Astrocyte (in vitro differentiated cells and primary cell): ENCODE data around the gene CACNA2D4.

Experiments
- CTCF ChIP-seq: IDR thresholded peaks from 2 replicates; pipeline ENCODE4 v1.5.1; 2011; ENCODE audit warnings: low read depth, mild to moderate bottlenecking, inconsistent platforms, low read length, moderate library complexity; ENCODE audit not compliant: insufficient read depth
- EZH2 ChIP-seq: IDR thresholded peaks from 2 replicates; pipeline ENCODE4 v1.6.1; 2012; ENCODE audit warnings: mild to moderate bottlenecking, low read length, inconsistent platforms; ENCODE audit not compliant: insufficient read depth

DNA sequence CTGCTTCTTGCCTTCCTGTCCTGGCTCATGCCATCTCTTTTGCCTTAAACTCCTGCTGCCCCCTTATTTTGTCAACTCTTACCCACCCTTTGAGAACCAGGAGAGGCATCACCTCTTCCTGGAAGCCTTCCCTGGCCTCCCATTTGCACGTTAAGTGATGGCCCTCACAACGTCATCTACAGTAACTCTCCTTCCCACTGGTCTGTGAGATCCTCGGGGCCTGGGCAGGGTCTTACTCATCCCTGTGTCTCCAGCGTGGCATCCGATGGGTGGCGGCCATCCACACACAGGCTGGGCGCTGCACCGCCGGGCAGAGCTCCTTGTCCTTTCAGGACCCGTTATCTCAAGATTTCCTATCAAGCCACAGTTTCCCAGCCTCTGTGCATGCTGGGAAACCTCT lies 16.8 kb upstream of the CACNA2D4 start:
- no peak for TF ChIP-seq CTCF
- TF ChIP-seq EZH2 = no peak
